DOHH2 (cell line): ENCODE data around the gene CREB5.

Experiments
- H3F3A ChIP-seq: fragments of 200-600 bp; sonication (generic), shearing (Covaris generic); 2 replicates; pipeline ENCODE4 v1.6.0; 2016; ENCODE audit warnings: antibody characterized with exemption, mild to moderate bottlenecking; ENCODE audit not compliant: control insufficient read depth, insufficient read depth
- H3K27ac ChIP-seq: fragments of 200-600 bp; sonication (generic); 2 replicates; pipeline ENCODE4 v1.5.1; 2014; ENCODE audit warnings: low read depth, mild to moderate bottlenecking, low read length, moderate library complexity
- H3K27me3 ChIP-seq: fragments of 200-600 bp; sonication (generic); 2 replicates; pipeline ENCODE4 v1.6.1; 2014; ENCODE audit warnings: mild to moderate bottlenecking, low read length, mixed read lengths; ENCODE audit not compliant: control insufficient read depth
- H3K36me3 ChIP-seq: fragments of 200-600 bp; sonication (generic); 2 replicates; pipeline ENCODE4 v1.6.1; 2014; ENCODE audit warnings: mild to moderate bottlenecking, low read length, moderate library complexity, mixed read lengths; ENCODE audit not compliant: control insufficient read depth
- H3K4me1 ChIP-seq: fragments of 200-600 bp; sonication (generic); 2 replicates; pipeline ENCODE4 v1.6.1; 2014; ENCODE audit warnings: mild to moderate bottlenecking, low read length, mixed read lengths; ENCODE audit not compliant: control insufficient read depth
- H3K4me2 ChIP-seq: fragments of 200-600 bp; sonication (generic); 2 replicates; pipeline ENCODE4 v1.6.0; 2014; ENCODE audit warnings: mild to moderate bottlenecking, low read length, moderate library complexity
- H3K4me3 ChIP-seq: fragments of 200-600 bp; sonication (generic); 2 replicates; pipeline ENCODE4 v1.5.1; 2014; ENCODE audit warnings: mild to moderate bottlenecking, low read length, mixed read lengths
- H3K79me2 ChIP-seq: fragments of 200-600 bp; sonication (generic); 2 replicates; pipeline ENCODE4 v1.6.1; 2014; ENCODE audit warnings: mild to moderate bottlenecking, low read length, mixed read lengths; ENCODE audit not compliant: control insufficient read depth
- H3K9me2 ChIP-seq: fragments of 200-600 bp; sonication (generic); replicated peaks from 2 replicates; pipeline ENCODE4 v1.6.1; 2014; ENCODE audit warnings: mild to moderate bottlenecking, low read length, mixed read lengths; ENCODE audit not compliant: control insufficient read depth
- H3K9me3 ChIP-seq: fragments of 200-600 bp; sonication (generic); 2 replicates; pipeline ENCODE4 v1.6.1; 2014; ENCODE audit warnings: antibody characterized with exemption, low read length, mixed read lengths; ENCODE audit not compliant: control insufficient read depth, insufficient read depth
- H4K20me1 ChIP-seq: fragments of 200-600 bp; sonication (generic); 2 replicates; pipeline ENCODE4 v1.6.0; 2014; ENCODE audit warnings: low read depth, mild to moderate bottlenecking, antibody characterized with exemption, low read length, moderate library complexity; ENCODE audit not compliant: control insufficient read depth, insufficient read depth
- CTCF ChIP-seq: fragments of 200-600 bp; sonication (generic); IDR thresholded peaks from one replicate; pipeline ENCODE4 v1.5.1; 2014; ENCODE audit warnings: antibody characterized with exemption, mild to moderate bottlenecking, low read depth, low read length; ENCODE audit not compliant: poor library complexity, severe bottlenecking
- EZH2phosphoT487 ChIP-seq: fragments of 200-600 bp; sonication (generic); IDR thresholded peaks from 2 replicates; pipeline ENCODE4 v1.6.1; 2017; ENCODE audit warnings: borderline replicate concordance, mild to moderate bottlenecking, antibody characterized with exemption, low read length, moderate library complexity, mixed read lengths

The CREB5 gene

DNA sequence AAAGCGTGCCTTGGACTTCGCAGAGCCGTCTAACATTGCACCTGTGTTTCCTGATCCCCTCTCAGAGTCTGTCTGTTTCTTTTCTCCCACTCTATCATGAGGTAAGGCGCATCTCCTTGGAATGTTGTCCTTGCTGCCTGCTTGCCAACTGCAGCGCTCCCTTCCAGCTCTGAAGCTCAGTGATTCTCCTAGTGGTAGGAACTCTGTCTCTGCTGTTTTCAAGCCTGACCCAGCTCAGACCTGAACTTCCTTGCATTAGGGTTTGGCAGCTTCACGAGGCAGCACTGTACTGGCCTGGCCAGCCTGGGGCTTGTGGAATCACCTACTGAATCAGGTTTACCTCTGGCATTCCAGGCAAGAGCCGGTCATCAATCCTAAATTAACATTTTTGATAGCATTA, 123.9 kb downstream of the CREB5 start:
- Histone ChIP-seq H3F3A (no peaks in the 10 kb centered on the region), H3K9me2 (no peaks in the 10 kb centered on the region), H3K4me3 (no peak overlapping the region), H3K36me3 (no peaks in the 10 kb centered on the region), H3K27ac (no peak overlapping the region), H3K4me2 (no peak overlapping the region), H3K79me2 (no peaks in the 10 kb centered on the region), H4K20me1 (no peaks in the 10 kb centered on the region), H3K4me1 (peaks cover 6% of the 10 kb centered on the region), H3K27me3 (0 out of 2 replicates have a peak, but pooled peaks cover 3% of the 10 kb centered on the region), H3K9me3 (no peaks in the 10 kb centered on the region)
- no peak for TF ChIP-seq CTCF

GRCh38 chr7:28539289-28539981, 127.1 kb downstream of the CREB5 start:
- no peak overlapping the region for H3K4me3 ChIP-seq
- no peaks in the 10 kb centered on the region for H3K79me2 ChIP-seq
- no peaks in the 10 kb centered on the region for H3K9me2 ChIP-seq
- no peaks in the 10 kb centered on the region for H3K4me1 ChIP-seq
- no peaks in the 10 kb centered on the region for H4K20me1 ChIP-seq
- H3K4me2 ChIP-seq: no peak overlapping the region
- no peaks in the 10 kb centered on the region for H3K36me3 ChIP-seq
- H3F3A ChIP-seq: no peaks in the 10 kb centered on the region
- no peak overlapping the region for H3K27ac ChIP-seq
- 0 out of 2 replicates have a peak, but pooled peaks cover 3% of the 10 kb centered on the region for H3K27me3 ChIP-seq
- no peaks in the 10 kb centered on the region for H3K9me3 ChIP-seq
- TF ChIP-seq CTCF: no peak
- no peak for TF ChIP-seq EZH2phosphoT487

- Histone ChIP-seq H3K9me2 (no peaks in the 10 kb centered on the region), H3K27ac (no peak overlapping the region), H3K4me2 (no peak overlapping the region), H3K27me3 (no peaks in the 10 kb centered on the region), H3K4me3 (no peak overlapping the region), H3F3A (no peaks in the 10 kb centered on the region), H3K9me3 (peaks cover 16% of the 10 kb centered on the region), H3K36me3 (no peaks in the 10 kb centered on the region), H4K20me1 (no peaks in the 10 kb centered on the region), H3K79me2 (no peaks in the 10 kb centered on the region), H3K4me1 (no peaks in the 10 kb centered on the region)
- TF ChIP-seq CTCF: no peak
- no peak for TF ChIP-seq EZH2phosphoT487
These were observed 130.1 kb downstream of the CREB5 start for GRCh38 chr7:28542410-28542809.
